A673 (cell line): ENCODE measurements around the gene ZFYVE21.

Source experiments
- CTCF ChIP-seq: fragments of 300-800, 200-600 bp; sonication (generic); conservative IDR thresholded peaks from 2 replicates; pipeline ENCODE4 v1.5.1; 2017; ENCODE audit warnings: low read depth, mild to moderate bottlenecking, antibody characterized with exemption, low read length, moderate library complexity, mixed read lengths
- EZH2 ChIP-seq: fragments of 200-600 bp; sonication (generic); IDR thresholded peaks from 2 replicates; pipeline ENCODE4 v1.6.1; 2017; ENCODE audit warnings: borderline replicate concordance, low read depth, mild to moderate bottlenecking, mixed read lengths, antibody characterized with exemption, low read length; ENCODE audit not compliant: poor library complexity, severe bottlenecking

- TF ChIP-seq CTCF (no peak), EZH2 (no peak)
Measured at GRCh38 chr14:103709814-103710213, 5.8 kb upstream of the ZFYVE21 start.
